Bronchial epithelial cell (primary cell): ENCODE data around the gene MUC2. TPM values are rescaled to one million over a fixed set of nuclear protein-coding genes. Genes with fewer than 3 reads are reported as not detected.
A peak's percentile ranks its signal among the peaks of the same experiment; 100 is the strongest.

Experiments
- DNase-seq: peaks from one replicate; pipeline ENCODE4 v3.0.0-alpha.2; 2010; ENCODE audit warnings: low read depth
- FAIRE-seq: peaks from 2 replicates; lab custom pipeline; 2011; peaks lifted over from hg19 to GRCh38; lab: Jason Lieb, UNC
- H3K27me3 ChIP-seq: 2 replicates; pipeline ENCODE4 v1.5.1; 2011; ENCODE audit warnings: low read length; ENCODE audit not compliant: control insufficient read depth, insufficient read depth
- H3K36me3 ChIP-seq: 2 replicates; pipeline ENCODE4 v1.5.1; 2011; ENCODE audit warnings: low read length; ENCODE audit not compliant: control insufficient read depth, insufficient read depth
- H3K4me3 ChIP-seq: 2 replicates; pipeline ENCODE4 v1.5.1; 2011; ENCODE audit warnings: mild to moderate bottlenecking, low read depth, low read length, control low read depth
- CTCF ChIP-seq: IDR thresholded peaks from 2 replicates; pipeline ENCODE4 v1.5.1; 2011; ENCODE audit warnings: mild to moderate bottlenecking, moderate library complexity, low read length, control low read depth, inconsistent platforms; ENCODE audit not compliant: insufficient read depth, severe bottlenecking
- total RNA-seq: library from RNA; depleted of rRNA; stranded (reverse); fragments of >200 nt; gene quantifications from 2 replicates; pipeline ENCODE4 v1.2.1, GENCODE V29; 2014

MUC2 gene
- total RNA-seq, 1 donor from 2014 or later: not detected

- FAIRE-seq (no peak), DNase-seq (no peak)
- Histone ChIP-seq H3K4me3 (no peak overlapping the region), H3K27me3 (peaks cover 6% of the 10 kb centered on the region), H3K36me3 (no peaks in the 10 kb centered on the region)
- no peak for TF ChIP-seq CTCF
Observed at GRCh38 chr11:1048375-1049070, 26.2 kb upstream of the MUC2 start.

- no peak overlapping the region for H3K4me3 ChIP-seq
- H3K27me3 ChIP-seq: peaks cover 6% of the 10 kb centered on the region
- no peak for TF ChIP-seq CTCF
- FAIRE-seq (no peak), DNase-seq (no peak)
- H3K36me3 ChIP-seq: no peaks in the 10 kb centered on the region
Observed at GRCh38 chr11:1049071-1049405, 25.6 kb upstream of the MUC2 start.

DNA sequence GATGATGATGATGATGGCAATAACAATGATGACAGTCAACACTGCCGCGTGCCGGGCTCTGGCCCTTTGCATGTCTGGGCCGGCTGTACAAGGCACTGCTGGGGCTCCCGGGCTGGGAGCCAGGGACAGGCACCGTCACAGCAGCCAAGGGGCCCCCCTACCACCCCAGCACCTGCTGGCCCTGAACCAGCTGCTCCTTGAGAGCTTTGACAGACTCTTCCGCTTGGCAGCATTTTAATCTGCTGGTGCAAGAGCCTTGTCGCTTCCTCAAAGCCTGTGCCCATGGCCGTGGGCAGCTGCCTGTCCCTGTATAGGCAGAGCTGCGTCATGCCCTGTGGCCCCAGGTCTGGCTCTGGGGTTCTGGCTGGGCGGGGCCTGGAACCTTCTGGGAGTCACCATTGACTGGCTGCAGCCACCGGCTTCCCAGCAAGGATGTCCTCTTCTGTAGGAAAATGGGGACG is 25.2 kb upstream of the MUC2 start:
- peaks cover 6% of the 10 kb centered on the region for H3K27me3 ChIP-seq
- FAIRE-seq: no peak
- H3K4me3 ChIP-seq: no peak overlapping the region
- H3K36me3 ChIP-seq: no peaks in the 10 kb centered on the region
- peak; percentile 26 for DNase-seq
- no peak for TF ChIP-seq CTCF

DNA sequence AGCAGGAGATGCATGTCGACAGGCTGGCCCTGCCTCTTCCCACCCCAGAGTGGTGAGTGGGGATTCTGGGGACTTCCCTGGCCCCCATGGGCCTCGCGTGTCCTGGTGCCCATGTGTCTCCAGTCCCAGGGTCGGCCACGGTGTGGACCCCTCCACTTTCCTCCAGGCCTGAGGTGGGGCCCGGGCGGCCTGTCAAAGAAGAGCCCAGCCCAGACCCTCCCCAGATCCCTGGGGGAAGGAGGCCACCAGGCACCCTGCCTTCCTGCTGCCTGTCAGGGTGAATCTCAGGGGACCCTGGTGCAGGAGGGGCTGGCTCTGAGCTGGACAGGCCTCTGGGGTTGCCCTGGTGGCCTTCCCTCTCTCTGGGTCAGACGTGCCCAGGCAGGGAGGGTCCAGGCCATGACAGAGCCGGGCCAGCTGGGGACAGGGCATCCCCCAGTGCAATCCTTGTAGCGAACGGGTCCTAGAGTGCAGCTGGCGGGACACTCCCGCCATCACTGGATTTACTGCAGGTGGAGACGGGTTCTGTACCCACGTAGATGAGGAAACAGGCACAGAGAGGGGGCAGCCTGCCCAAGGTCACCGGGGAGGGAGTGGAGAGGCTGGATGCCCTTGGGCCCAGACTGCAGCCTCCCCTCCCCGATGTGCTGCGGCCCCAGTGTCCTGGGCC is 24.6 kb upstream of the MUC2 start:
- DNase-seq (no peak), FAIRE-seq (no peak)
- H3K4me3 ChIP-seq: no peak overlapping the region
- no peaks in the 10 kb centered on the region for H3K36me3 ChIP-seq
- no peak for TF ChIP-seq CTCF
- peaks cover 8% of the 10 kb centered on the region for H3K27me3 ChIP-seq

DNA sequence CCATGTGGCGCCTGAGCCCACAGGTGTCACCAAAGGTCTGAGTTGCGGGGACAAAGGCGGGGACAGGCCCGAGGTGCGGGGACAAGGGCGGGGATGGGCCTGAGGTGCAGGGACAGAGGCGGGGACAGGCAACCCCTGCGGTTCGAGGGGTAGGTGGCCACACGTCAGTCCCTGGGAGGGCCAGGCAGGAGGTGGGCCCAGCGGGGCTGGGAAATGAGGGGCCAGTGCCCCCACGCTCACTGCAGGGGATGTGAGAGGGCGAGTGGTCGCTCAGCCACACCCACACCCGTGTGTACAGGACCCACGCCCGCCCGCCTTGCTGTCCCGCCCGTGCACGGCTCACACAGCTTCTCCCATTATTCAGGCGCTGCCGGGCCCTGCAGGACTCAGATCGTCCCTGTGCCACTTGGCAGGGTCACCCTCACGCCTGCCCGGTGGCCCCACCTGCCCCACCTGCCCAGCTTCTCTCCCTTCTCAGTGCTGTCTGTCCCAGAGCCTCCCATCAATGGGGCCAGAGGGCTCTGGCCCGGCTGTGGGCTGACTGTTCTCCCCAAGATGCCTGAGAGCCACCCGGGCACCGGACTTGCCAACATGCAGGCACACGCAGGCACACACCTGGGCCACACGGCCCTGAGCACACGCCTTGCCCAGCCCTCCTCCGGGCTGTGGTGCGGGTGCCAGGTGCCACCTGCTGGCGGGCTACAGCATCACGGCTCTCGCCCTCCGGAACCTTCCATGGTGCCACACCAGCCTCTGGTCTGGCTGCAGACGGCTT is 23.9 kb upstream of the MUC2 start:
- DNase-seq: peak; percentile 76
- no peak overlapping the region for H3K4me3 ChIP-seq
- peaks cover 8% of the 10 kb centered on the region for H3K27me3 ChIP-seq
- H3K36me3 ChIP-seq: no peaks in the 10 kb centered on the region
- FAIRE-seq: no peak
- peak; percentile 99 for TF ChIP-seq CTCF
